Subcutaneous abdominal adipose tissue (tissue), 5 donors: ENCODE measurements around the gene DNAJC5.
"Not testable (repeated sequence)": the region's sequence is repeated elsewhere in the genome, so short reads cannot be mapped to it uniquely, and the experiment has no call there.

Source experiments
- H3K27ac ChIP-seq: one replicate; pipeline ENCODE4 v1.7.0; 2013; ENCODE audit warnings: low read depth, mild to moderate bottlenecking, inconsistent platforms, low read length, moderate library complexity
- H3K27me3 ChIP-seq, 5 donors: one replicate each; pipeline ENCODE4 v1.7.0; 2013; ENCODE audit warnings: low read length in 5 of 5, inconsistent platforms in 1 of 5; ENCODE audit not compliant: control insufficient read depth in 5 of 5, insufficient read depth in 4 of 5
- H3K36me3 ChIP-seq, 5 donors: one replicate each; pipeline ENCODE4 v1.7.0; 2013; ENCODE audit warnings: low read length in 5 of 5; ENCODE audit not compliant: control insufficient read depth in 5 of 5, insufficient read depth in 5 of 5
- H3K4me1 ChIP-seq, 5 donors: one replicate each; pipeline ENCODE4 v1.7.0; 2013; ENCODE audit warnings: low read length in 5 of 5, mild to moderate bottlenecking in 3 of 5, moderate library complexity in 1 of 5; ENCODE audit not compliant: control insufficient read depth in 5 of 5, insufficient read depth in 5 of 5
- H3K4me3 ChIP-seq, 5 donors: one replicate each; pipeline ENCODE4 v1.7.0; 2013; ENCODE audit warnings: low read length in 5 of 5, low read depth in 1 of 5
- H3K9ac ChIP-seq, 5 donors: one replicate each; pipeline ENCODE4 v1.7.0; 2013; ENCODE audit warnings: low read length in 5 of 5, mild to moderate bottlenecking in 4 of 5, moderate library complexity in 3 of 5
- H3K9me3 ChIP-seq, 5 donors: one replicate each; pipeline ENCODE4 v1.7.0; 2013; ENCODE audit warnings: low read length in 5 of 5; ENCODE audit not compliant: control insufficient read depth in 5 of 5
- donor health status: healthy.
- donor health status: healthy.
- donor health status: healthy.
- donor health status: healthy.
- donor health status: healthy.

DNAJC5 gene

DNA sequence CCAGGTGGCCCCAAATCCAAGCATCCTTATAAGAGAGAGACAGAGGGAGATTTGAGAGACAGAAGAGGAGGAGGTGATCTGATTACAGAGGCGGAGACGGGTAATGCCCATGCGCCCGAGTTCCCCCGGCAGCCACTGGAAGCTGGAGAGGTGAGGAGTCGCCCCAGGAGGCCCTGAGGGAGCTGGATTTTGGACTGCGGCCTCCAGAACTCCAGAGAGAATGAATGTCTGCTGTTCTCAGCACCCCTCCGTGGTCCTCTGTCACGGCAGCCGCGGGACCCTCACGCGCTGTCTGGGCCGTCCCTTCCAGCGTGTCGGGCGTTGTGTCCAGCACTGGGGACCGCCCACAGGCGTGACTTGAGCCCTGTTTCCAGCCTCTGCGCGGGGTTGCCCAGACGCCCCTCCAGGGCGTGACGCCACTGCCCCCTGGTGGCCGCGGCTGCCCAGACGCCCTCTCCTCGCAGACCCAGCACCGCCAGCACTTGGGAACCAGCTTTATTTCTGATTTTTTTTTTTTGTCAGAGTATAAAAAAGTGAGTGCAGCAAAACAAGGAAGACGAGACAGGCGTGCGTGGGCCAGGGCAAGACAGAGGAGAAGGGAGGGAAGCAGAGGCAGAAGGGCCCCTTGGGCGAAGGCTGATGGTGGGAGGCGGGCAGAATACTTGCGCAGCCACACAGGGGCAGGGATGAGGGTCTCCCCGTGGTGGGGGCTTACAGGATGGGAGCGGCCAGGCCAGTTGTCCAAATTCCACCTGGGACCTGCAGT lies 78.9 kb downstream of the DNAJC5 start:
- Histone ChIP-seq H3K36me3 (no peaks in the 10 kb centered on the region), H3K27me3 (peaks cover 0 to 3% (median 0%) of the 10 kb centered on the region in 5 donors), H3K4me3 (peak overlapping the region in 4 of 5 donors; percentile 28 to 64 (median 43)), H3K9me3 (no peaks in the 10 kb centered on the region), H3K27ac (peak overlapping the region; percentile 50), H3K9ac (peak overlapping the region in 1 of 5 donors; percentile 63), H3K4me1 (peaks cover 8 to 43% (median 28%) of the 10 kb centered on the region in 5 donors)

DNA sequence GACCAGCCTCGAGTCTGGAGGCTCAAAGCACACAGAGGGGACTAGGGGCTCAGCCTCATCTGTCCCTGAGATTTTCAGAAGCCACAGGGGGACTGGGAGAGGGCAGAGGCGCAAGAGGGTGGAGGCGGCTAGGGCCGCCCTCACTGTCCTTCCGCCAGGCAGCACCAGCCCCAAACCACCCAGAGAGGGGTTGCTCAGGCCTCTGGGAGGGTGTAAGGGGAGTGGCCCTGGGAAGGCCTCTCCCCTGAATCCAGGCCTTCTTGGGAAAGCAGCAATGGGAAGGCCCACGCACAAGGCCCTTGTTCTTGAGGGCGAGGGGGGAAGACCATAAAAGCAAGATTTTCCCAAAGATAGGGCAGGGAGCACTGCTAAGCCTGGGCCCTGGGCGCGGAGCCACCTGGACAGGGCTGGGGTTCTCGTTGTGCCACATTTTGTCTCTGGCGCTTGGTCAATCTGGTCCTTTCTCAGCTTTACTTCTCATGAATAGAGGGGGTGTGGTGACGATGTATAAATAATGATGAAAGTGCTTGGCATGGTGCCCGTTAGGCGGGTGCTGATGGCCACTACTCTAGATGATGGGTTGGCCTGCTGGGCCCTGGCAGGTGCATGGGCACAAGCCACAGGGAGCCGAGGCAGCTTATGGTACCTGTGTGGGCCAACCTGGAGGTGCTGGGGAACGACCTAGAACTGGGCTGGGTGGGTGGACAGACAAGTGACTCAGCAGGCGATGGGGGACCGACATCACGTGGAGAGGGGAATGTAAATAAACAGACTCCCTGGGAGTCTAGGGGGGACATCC lies 79.7 kb downstream of the DNAJC5 start:
- Histone ChIP-seq H3K27me3 (peaks cover 0 to 3% (median 0%) of the 10 kb centered on the region in 5 donors), H3K9me3 (no peaks in the 10 kb centered on the region), H3K4me3 (no peak overlapping the region), H3K36me3 (no peaks in the 10 kb centered on the region), H3K9ac (no peak overlapping the region), H3K4me1 (peaks cover 8 to 42% (median 29%) of the 10 kb centered on the region in 5 donors), H3K27ac (no peak overlapping the region)

DNA sequence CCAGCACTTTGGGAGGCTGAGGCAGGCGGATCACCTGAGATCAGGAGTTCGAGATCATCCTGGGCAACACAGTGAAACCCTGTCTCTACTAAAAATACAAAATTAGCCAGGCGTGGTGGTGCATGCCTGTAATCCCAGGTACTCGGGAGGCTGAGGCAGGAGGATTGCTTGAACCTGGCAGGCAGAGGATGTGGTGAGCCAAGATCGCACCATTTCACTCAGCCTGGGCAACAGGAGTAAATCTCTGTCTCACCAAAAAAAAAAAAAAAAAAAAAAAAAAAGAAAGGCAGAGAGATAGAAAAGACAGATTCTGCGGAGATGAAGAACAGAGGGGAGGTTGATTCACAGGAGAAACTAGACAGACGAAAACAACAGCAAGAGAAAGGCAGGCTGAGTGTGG lies 81.6 kb downstream of the DNAJC5 start:
- not testable (repeated sequence) for H3K27ac ChIP-seq, H3K36me3 ChIP-seq, H3K9me3 ChIP-seq, H3K4me3 ChIP-seq, H3K27me3 ChIP-seq, H3K9ac ChIP-seq
- peaks cover 11 to 48% (median 38%) of the 10 kb centered on the region in 5 donors for H3K4me1 ChIP-seq

DNA sequence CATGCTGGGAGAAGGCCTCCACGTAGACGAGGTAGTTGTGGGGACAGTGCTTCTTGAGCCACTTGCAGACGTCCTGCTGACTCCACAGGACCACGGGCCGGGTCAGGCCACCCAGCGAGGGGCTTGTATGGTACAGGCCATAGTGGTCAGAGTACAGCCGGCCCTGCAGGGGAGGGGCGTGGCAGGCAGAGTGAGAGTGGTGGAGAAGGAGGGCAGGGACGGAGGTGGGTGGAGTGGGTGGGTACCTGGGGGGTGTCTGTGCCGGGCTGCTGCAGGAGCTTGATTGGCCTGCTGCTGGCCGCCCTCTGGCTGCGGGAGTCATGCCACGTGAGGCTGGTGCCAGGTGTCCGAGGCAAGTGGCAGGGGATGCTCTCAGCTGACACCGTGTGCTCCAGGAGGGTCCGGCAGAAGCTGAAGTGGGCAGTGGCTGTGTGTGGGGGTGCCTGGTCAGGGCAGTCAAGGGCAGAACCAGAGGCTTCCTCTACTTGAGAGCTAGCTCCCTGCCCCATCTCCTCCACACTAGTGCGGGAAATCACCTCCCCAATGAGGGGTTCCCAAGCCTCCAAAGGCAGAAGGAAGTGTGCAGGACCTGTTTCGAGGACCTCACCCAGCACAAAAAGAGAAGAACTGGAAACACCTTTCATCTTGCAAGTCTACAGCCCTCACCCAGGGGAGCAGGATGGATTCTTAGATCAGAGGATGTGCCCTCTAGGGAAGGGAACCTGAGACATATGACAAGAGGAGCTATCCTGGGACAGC lies 82.2 kb downstream of the DNAJC5 start:
- peaks cover 14 to 53% (median 44%) of the 10 kb centered on the region in 5 donors for H3K4me1 ChIP-seq
- peaks cover 0 to 3% (median 0%) of the 10 kb centered on the region in 5 donors for H3K27me3 ChIP-seq
- H3K4me3 ChIP-seq: no peak overlapping the region
- H3K9ac ChIP-seq: no peak overlapping the region
- no peaks in the 10 kb centered on the region for H3K36me3 ChIP-seq
- H3K9me3 ChIP-seq: no peaks in the 10 kb centered on the region
- H3K27ac ChIP-seq: no peak overlapping the region

DNA sequence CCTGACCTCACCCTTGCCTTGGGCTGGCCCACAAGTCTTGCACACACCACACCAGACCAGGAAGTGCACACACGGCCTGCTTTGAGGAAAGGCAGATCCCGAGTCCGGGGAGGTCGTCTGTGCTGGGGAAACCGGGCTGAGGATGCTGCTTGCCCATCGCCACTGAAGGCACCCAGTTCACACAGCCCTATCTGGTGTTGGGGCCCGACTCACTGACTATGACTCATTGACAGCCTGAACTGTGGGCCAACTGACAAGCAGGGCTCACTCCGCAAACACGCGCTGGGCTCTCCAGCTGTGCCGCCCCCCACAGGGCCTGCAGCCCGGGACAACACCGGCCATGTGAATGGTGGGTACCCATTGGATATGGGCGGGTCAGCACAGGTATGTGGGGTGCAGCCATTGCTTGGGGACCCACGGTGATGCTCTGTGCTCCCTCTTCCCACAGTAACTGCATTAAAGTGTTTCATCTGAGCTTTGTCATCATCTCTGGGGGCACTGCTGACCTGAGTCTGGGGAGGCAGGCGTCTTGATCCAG lies 82.9 kb downstream of the DNAJC5 start:
- H3K27ac ChIP-seq: no peak overlapping the region
- peaks cover 0 to 3% (median 1%) of the 10 kb centered on the region in 5 donors for H3K36me3 ChIP-seq
- peaks cover 0 to 3% (median 0%) of the 10 kb centered on the region in 5 donors for H3K27me3 ChIP-seq
- H3K9me3 ChIP-seq: no peaks in the 10 kb centered on the region
- H3K9ac ChIP-seq: peak overlapping the region in 1 of 5 donors; percentile 35
- peaks cover 11 to 53% (median 48%) of the 10 kb centered on the region in 5 donors for H3K4me1 ChIP-seq
- no peak overlapping the region for H3K4me3 ChIP-seq

DNA sequence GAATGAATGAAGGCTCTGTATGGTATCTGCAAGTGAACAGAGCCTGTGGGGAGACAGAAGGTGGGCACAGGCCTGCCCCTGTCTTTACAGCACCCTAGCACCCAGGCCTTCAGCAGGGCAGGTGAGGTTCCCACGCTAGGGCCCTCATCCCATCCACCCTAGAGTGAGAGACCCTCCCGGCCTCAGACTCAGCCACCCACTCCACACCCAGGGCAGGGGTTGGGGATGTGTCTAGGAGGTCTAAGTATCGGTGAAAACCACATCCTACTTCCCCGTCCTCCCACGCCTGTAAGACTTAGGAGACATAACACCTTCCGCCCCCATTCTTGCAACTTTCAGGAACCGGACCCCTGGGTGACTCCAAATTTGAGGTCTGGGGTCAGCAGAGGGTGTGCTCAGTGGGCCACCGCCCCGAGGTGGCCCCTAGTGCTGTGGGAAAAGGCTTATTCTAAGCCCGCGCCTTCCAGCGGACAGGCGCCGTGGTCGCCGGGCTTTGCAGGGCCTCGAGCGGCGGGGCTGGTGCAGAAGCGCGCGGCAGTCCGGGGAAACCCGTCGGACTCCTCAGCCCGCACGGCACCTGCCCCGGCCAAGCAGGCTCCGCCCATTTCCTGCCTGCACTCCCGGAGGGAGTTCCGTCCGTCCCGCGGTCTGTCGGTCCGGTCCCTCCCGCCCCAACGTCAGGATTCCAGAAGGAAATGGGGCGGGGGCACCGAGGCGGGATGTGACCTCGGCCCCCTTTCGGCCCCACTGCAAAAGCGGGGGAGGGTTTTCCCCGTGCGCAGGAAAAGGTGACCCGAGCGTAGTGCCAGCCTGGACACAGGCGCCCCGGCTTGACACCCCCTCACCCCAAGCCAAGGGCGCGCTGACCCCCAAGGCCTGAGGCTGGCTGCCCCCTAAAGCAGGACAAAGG lies 83.6 kb downstream of the DNAJC5 start:
- peaks cover 0 to 3% (median 0%) of the 10 kb centered on the region in 5 donors for H3K27me3 ChIP-seq
- H3K9ac ChIP-seq: peak overlapping the region in 3 of 5 donors; percentile 48 to 80 (median 51)
- no peaks in the 10 kb centered on the region for H3K9me3 ChIP-seq
- H3K4me1 ChIP-seq: peaks cover 9 to 49% (median 43%) of the 10 kb centered on the region in 5 donors
- peaks cover 0 to 10% (median 6%) of the 10 kb centered on the region in 5 donors for H3K36me3 ChIP-seq
- H3K27ac ChIP-seq: no peak overlapping the region
- H3K4me3 ChIP-seq: peak overlapping the region in 4 of 5 donors; percentile 51 to 71 (median 64)

DNA sequence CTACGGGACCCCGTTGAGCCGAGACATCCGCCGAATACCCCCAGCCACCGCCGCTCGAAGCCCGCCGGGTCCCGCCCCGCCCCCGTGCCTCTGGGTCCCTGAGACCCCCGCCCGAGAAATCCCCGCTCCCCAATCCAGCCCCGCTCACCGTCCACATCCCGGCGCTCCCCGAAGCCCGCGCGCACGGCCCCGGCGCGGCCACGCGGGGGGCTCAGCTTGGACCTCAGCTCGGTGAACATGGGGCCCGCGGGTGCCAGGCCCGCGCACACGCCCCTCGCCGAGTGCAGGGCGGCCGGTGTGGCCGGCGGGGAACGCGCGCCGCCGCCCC lies 84.3 kb downstream of the DNAJC5 start:
- Histone ChIP-seq H3K27ac (no peak overlapping the region), H3K27me3 (peaks cover 0 to 3% (median 0%) of the 10 kb centered on the region in 5 donors), H3K9me3 (no peaks in the 10 kb centered on the region), H3K9ac (peak overlapping the region in 2 of 5 donors; percentile 48 to 80), H3K36me3 (peaks cover 0 to 15% (median 7%) of the 10 kb centered on the region in 5 donors), H3K4me1 (peaks cover 9 to 42% (median 38%) of the 10 kb centered on the region in 5 donors), H3K4me3 (peak overlapping the region in 4 of 5 donors; percentile 51 to 71 (median 64))

DNA sequence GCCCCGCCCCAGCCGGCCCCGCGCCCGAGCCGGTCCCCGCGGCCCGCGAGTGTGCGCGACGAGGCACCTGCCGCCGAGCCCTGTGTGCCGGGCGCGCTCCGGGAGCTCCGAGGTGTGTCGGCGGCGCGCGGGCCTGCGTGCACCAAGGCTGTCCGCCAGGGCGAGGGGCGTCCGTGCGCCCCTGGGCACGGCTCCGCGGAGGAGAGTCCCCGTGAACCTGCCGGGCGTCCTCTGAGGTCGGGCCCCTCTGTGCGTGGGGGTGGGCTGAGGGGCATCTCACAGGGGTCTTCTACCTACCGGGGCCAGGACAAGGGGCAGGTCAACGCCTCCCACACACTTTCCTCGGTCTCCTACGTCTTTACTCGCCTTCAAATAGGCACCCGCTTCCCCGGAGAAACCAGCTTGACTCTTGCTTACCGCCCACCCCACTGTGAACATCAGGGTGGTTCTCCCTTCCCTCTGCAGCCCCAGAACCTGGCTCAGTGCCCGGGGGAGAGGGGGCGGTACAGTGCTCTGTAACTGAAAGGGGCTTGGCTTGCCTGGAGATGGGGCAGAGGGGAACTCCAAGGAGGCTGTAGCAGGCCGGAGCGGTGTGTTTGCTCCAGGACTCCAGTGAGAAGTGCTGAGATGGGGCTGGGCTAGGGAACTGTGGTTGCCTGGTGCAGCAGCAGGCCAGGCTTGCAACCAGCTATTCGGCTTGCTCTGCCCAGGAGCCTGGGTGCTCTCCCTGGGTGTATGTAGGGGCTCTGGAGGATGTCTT lies 84.8 kb downstream of the DNAJC5 start, which contains the start of gene SAMD10:
Gene SAMD10 (minus strand): TSS at position 86 of the 760 bp plus-strand sequence. CDS start 175 bp downstream, outside the sequence.
- peak within 1 kb of the TSS in 4 of 5 donors; percentile 27 to 80 (median 50) for H3K9ac ChIP-seq

More for the DNA sequence above, 84.8 kb downstream of the DNAJC5 start, which contains the start of gene SAMD10:
- H3K27ac ChIP-seq: peak within 1 kb of the TSS; percentile 16
- H3K9me3 ChIP-seq: no peaks in the 10 kb centered on the region
- H3K4me3 ChIP-seq: peak within 1 kb of the TSS; percentile 62 to 95 (median 82)
- H3K36me3 ChIP-seq: peaks cover 4 to 21% (median 12%) of the 10 kb centered on the region in 5 donors
- peaks cover 9 to 41% (median 37%) of the 10 kb centered on the region in 5 donors for H3K4me1 ChIP-seq
- peaks cover 0 to 3% (median 0%) of the 10 kb centered on the region in 5 donors for H3K27me3 ChIP-seq
